PC-9 (cell line): ENCODE results near the gene FBXL17.

Experiments used
- EZH2 ChIP-seq: fragments of 200-600 bp; sonication (generic); IDR thresholded peaks from 2 replicates; pipeline ENCODE4 v1.8.0; 2017; ENCODE audit warnings: antibody characterized with exemption, low read depth
- TF ChIP-seq, protein P1 (sequence below): fragments of 200-600 bp; sonication (generic); conservative IDR thresholded peaks from 2 replicates; pipeline ENCODE4 v1.6.1; 2017; ENCODE audit warnings: mixed run types, antibody characterized with exemption, mild to moderate bottlenecking, moderate library complexity

DNA sequence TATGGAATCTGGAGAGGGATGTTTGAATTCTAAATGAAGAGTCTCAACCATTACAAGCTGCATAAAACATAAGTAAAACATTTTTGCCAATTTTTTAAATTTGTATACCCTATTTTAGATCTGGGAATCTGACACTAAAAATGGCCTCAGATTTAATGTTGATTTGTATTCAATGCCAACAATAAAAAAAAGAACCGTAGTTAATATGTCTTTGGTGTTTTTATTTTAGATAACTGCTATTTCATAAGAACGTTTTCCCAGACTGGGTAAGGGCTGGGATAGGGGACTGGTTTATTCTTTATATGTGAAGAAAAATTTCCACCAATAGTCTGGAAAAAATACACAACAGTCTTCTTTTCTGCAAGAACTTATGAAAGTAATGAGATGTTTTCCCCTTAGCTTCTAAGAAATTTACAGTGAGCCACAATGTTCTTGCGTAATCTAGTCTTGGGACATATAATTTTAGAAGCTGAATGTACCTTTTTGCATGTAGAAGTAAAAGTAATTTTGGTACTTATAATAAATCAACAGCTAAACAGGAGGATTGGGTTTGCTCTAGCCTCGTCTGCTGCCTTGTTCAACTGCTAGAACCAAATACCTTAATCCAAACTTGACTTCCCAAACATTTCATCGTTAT, 466.6 kb downstream of the FBXL17 start:
- no peak for TF ChIP-seq EZH2
- TF ChIP-seq, protein P1, sequence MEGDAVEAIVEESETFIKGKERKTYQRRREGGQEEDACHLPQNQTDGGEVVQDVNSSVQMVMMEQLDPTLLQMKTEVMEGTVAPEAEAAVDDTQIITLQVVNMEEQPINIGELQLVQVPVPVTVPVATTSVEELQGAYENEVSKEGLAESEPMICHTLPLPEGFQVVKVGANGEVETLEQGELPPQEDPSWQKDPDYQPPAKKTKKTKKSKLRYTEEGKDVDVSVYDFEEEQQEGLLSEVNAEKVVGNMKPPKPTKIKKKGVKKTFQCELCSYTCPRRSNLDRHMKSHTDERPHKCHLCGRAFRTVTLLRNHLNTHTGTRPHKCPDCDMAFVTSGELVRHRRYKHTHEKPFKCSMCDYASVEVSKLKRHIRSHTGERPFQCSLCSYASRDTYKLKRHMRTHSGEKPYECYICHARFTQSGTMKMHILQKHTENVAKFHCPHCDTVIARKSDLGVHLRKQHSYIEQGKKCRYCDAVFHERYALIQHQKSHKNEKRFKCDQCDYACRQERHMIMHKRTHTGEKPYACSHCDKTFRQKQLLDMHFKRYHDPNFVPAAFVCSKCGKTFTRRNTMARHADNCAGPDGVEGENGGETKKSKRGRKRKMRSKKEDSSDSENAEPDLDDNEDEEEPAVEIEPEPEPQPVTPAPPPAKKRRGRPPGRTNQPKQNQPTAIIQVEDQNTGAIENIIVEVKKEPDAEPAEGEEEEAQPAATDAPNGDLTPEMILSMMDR = no peak
